Endothelial cell of umbilical vein (primary cell): Measurements from ENCODE around the gene SLC9A3. TPM values are rescaled to one million over a fixed set of nuclear protein-coding genes. Genes with fewer than 3 reads are reported as not detected.

Experiments
- BruUV-seq: library from RNA; stranded (reverse); fragments of 400-500 nt; replicated peaks from 2 replicates; lab custom pipeline; 2021; lab: Mats Ljungman, UMichigan
- CTCF ChIA-PET: fragments of 300-600, 350-600 bp; sonication (Branson Sonifier 250); formaldehyde crosslinking; loops from one replicate; lab custom pipeline; 2021; ENCODE audit warnings: antibody characterized with exemption, inconsistent platforms; lab: Charles Lee
- POLR2A ChIA-PET: fragments of 300-600, 350-600 bp; sonication (Branson Sonifier 250); formaldehyde crosslinking; loops from one replicate; lab custom pipeline; 2021; ENCODE audit warnings: antibody characterized with exemption, inconsistent platforms; lab: Charles Lee
- DNase-seq: peaks from one replicate; pipeline ENCODE4 v3.0.0-alpha.2; 2011; ENCODE audit warnings: low read depth, low spot score
- FAIRE-seq: peaks from 2 replicates; lab custom pipeline; 2011; peaks lifted over from hg19 to GRCh38; lab: Jason Lieb, UNC
- H2AFZ ChIP-seq: 2 replicates; pipeline ENCODE4 v1.6.0; 2012; ENCODE audit warnings: low read depth, low read length, control low read depth, inconsistent platforms
- H3K27ac ChIP-seq: 2 replicates; pipeline ENCODE4 v1.5.1; 2011; ENCODE audit warnings: low read depth, mild to moderate bottlenecking, control low read depth, low read length, moderate library complexity; ENCODE audit not compliant: insufficient read depth
- H3K27me3 ChIP-seq, 2 experiments: 2 replicates each; pipeline versions ENCODE4 v1.6.0 to v1.6.1; 2011; ENCODE audit warnings: low read length in 2 of 2, mixed read lengths in 1 of 2; ENCODE audit not compliant: control insufficient read depth in 2 of 2, insufficient read depth in 2 of 2
- H3K36me3 ChIP-seq, 2 experiments: 2 replicates in 1 of 2; 3 replicates in 1 of 2; pipeline ENCODE4 v1.5.1; 2011; ENCODE audit warnings: low read length in 2 of 2, mild to moderate bottlenecking in 1 of 2, moderate library complexity in 1 of 2; ENCODE audit not compliant: control insufficient read depth in 2 of 2, insufficient read depth in 2 of 2; ENCODE audit errors: extremely low read depth in 1 of 2
- H3K4me1 ChIP-seq: 3 replicates; pipeline ENCODE4 v1.5.1; 2011; ENCODE audit warnings: mild to moderate bottlenecking, low read length; ENCODE audit not compliant: control insufficient read depth, insufficient read depth; ENCODE audit errors: extremely low read depth
- H3K4me2 ChIP-seq: 2 replicates; pipeline ENCODE4 v1.6.1; 2011; ENCODE audit warnings: low read length, control low read depth, mixed read lengths; ENCODE audit not compliant: insufficient read depth
- H3K4me3 ChIP-seq, 3 experiments: fragments of 200-600 bp in 1 of 3; sonication (generic), shearing (Covaris generic) in 1 of 3; replicated peaks in 1 of 3; 2 replicates each; pipeline ENCODE4 v1.5.1; 2011 to 2016; ENCODE audit warnings: control low read depth in 3 of 3, low read length in 3 of 3, mild to moderate bottlenecking in 2 of 3, inconsistent platforms in 1 of 3, low read depth in 1 of 3, moderate library complexity in 1 of 3; ENCODE audit not compliant: insufficient read depth in 1 of 3
- H3K79me2 ChIP-seq: 2 replicates; pipeline ENCODE4 v1.6.0; 2012; ENCODE audit warnings: low read length, inconsistent platforms; ENCODE audit not compliant: control insufficient read depth, insufficient read depth
- H3K9ac ChIP-seq: replicated peaks from 2 replicates; pipeline ENCODE3; 2011; ENCODE audit warnings: low read length, control low read depth; ENCODE audit not compliant: insufficient read depth; ENCODE audit errors: extremely low read depth
- H3K9me1 ChIP-seq: replicated peaks from 3 replicates; pipeline ENCODE4 v1.6.0; 2011; ENCODE audit warnings: mild to moderate bottlenecking, low read length; ENCODE audit not compliant: control insufficient read depth, insufficient read depth; ENCODE audit errors: extremely low read depth
- H3K9me3 ChIP-seq: replicated peaks from 2 replicates; pipeline ENCODE4 v1.5.1; 2012; ENCODE audit warnings: low read length, inconsistent platforms; ENCODE audit not compliant: control insufficient read depth, insufficient read depth
- H4K20me1 ChIP-seq: replicated peaks from 2 replicates; pipeline ENCODE3; 2011; ENCODE audit warnings: mild to moderate bottlenecking, low read length; ENCODE audit not compliant: control insufficient read depth, insufficient read depth; ENCODE audit errors: extremely low read depth
- CTCF ChIP-seq, 2 donors: IDR thresholded peaks; 1 replicate in 1 of 2; 2 replicates in 1 of 2; pipeline ENCODE4 v1.5.1; 2011; ENCODE audit warnings: low read length in 2 of 2, mild to moderate bottlenecking in 2 of 2, moderate library complexity in 2 of 2, control low read depth in 1 of 2, inconsistent platforms in 1 of 2, low read depth in 1 of 2; ENCODE audit not compliant: insufficient read depth in 1 of 2; ENCODE audit errors: extremely low read depth in 1 of 2
- EZH2 ChIP-seq: IDR thresholded peaks from 2 replicates; pipeline ENCODE4 v1.6.1; 2012; ENCODE audit warnings: borderline replicate concordance, low read depth, mild to moderate bottlenecking, moderate library complexity, low read length, inconsistent platforms; ENCODE audit not compliant: severe bottlenecking
- FOS ChIP-seq: IDR thresholded peaks from 2 replicates; pipeline ENCODE4 v1.6.1; 2011; ENCODE audit warnings: mild to moderate bottlenecking, low read length, moderate library complexity, borderline replicate concordance; ENCODE audit not compliant: insufficient read depth
- GATA2 ChIP-seq: IDR thresholded peaks from 2 replicates; pipeline ENCODE4 v1.7.0; 2011; ENCODE audit warnings: low read depth, mild to moderate bottlenecking, moderate library complexity, mixed read lengths, low read length; ENCODE audit not compliant: insufficient read length, insufficient read depth
- JUN ChIP-seq: IDR thresholded peaks from 2 replicates; pipeline ENCODE4 v1.6.1; 2011; ENCODE audit warnings: borderline replicate concordance, low read depth; ENCODE audit not compliant: insufficient read length, insufficient read depth
- MAX ChIP-seq: IDR thresholded peaks from 2 replicates; pipeline ENCODE4 v1.6.1; 2011; ENCODE audit not compliant: insufficient read depth, insufficient read length
- MYC ChIP-seq: IDR thresholded peaks from one replicate; pipeline ENCODE4 v1.6.1; 2011; ENCODE audit warnings: mild to moderate bottlenecking, low read depth, low read length
- POLR2A ChIP-seq: IDR thresholded peaks from 2 replicates; pipeline ENCODE4 v1.6.1; 2012; ENCODE audit warnings: low read depth, mild to moderate bottlenecking, control low read depth, low read length
- POLR2AphosphoS5 ChIP-seq: IDR thresholded peaks from 2 replicates; pipeline ENCODE4 v1.6.1; 2012; ENCODE audit warnings: low read depth, mild to moderate bottlenecking, control low read depth, low read length, moderate library complexity; ENCODE audit not compliant: insufficient read depth
- dilution Hi-C: fragments of 300-500 bp; cut with MboI; formaldehyde crosslinking; loops from one replicate; pipeline ENCODE4 v1.15.0; 2019; ENCODE audit warnings: low sequenced_read_pairs; ENCODE audit not compliant: extremely low pct_ligation_motif_present
- intact Hi-C: fragments of 100-400 bp; cut with micrococcal nuclease; formaldehyde crosslinking; loops from one replicate; pipeline ENCODE4 v1.10.0; 2022
- polyA plus RNA-seq, 4 experiments: library from polyadenylated mRNA; depleted of rRNA in 3 of 4; stranded (reverse) in 3 of 4; unstranded in 1 of 4; fragments of >200 nt; gene quantifications; 2 replicates each; pipeline versions ENCODE4 v1.2.1 to v1.2.3, GENCODE V29; 2011 to 2012; ENCODE audit warnings: missing spikeins in 1 of 4
- total RNA-seq: library from RNA; stranded (reverse); gene quantifications from 2 replicates; pipeline ENCODE4 v1.2.3, GENCODE V29; 2021

SLC9A3 gene
- total and polyA plus RNA-seq, 2 donors (not counting 3 experiments of a cell fraction or from before 2014, with no cell fraction given) = 0.79 to 0.82 TPM

DNA sequence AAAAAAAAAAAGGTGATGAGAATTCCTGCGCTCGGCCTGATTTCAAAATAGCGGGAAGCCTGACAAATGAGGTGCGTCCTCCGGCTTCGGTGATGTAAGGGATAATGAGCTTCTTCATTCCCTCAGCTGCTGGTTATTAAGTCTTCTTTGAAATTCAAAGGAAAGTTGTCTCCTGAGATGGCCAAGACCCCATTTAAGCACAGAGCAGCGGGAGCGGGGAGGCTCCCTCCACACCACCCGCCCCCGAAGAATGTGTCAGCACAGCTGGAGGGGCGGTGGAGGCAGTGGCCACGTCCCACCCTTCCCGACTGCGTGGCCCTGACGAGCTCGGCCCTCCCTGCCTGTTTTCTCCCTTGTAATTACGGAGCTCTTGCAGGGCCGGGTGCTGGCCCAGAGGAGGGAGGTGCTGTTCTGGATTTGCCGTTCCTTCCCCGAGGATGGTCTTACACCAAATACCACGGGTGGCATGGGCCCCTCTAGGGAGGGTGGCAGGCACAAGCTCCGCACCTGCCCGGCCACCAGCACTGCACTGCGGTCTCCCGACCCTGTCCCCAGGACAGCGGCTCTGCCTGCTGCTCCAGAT, 31.0 kb downstream of the SLC9A3 start:
- no peak overlapping the region for H3K4me2 ChIP-seq
- no peaks in the 10 kb centered on the region for H3K27me3 ChIP-seq
- H4K20me1 ChIP-seq = no peaks in the 10 kb centered on the region
- no peak overlapping the region for H3K4me3 ChIP-seq
- DNase-seq (no peak), FAIRE-seq (no peak)
- H3K4me1 ChIP-seq = no peaks in the 10 kb centered on the region
- ChIA-PET POLR2A (no interaction called here), CTCF (interaction anchor here (1.7 kb wide), 1 partner anchor 47 kb away, joined by 4 read pairs; no protein-coding TSS in a partner anchor)
- no peaks in the 10 kb centered on the region for H3K9me1 ChIP-seq
- H3K27ac ChIP-seq = no peak overlapping the region
- H3K79me2 ChIP-seq = no peaks in the 10 kb centered on the region
- no peak for TF ChIP-seq JUN
- TF ChIP-seq MAX = no peak
- no peak for TF ChIP-seq MYC
- no peak for TF ChIP-seq FOS
- TF ChIP-seq POLR2A = no peak
- TF ChIP-seq EZH2 = no peak
- no peak for TF ChIP-seq CTCF (IDR thresholded peaks at IDR 0.05; ENCODE audit: extremely low read depth in 1 of 2, insufficient read depth in 1 of 2, low read depth in 1 of 2, low read length in 2 of 2)
- no peak for TF ChIP-seq POLR2AphosphoS5
- TF ChIP-seq GATA2 = no peak
- BruUV-seq = no TSS peak
- no peak overlapping the region for H3K9ac ChIP-seq
- dilution Hi-C loops = no loop called here
- H2AFZ ChIP-seq = no peak overlapping the region
- intact Hi-C loops = no loop called here
- no peaks in the 10 kb centered on the region for H3K36me3 ChIP-seq
- no peaks in the 10 kb centered on the region for H3K9me3 ChIP-seq
